ENCODE results near the gene MEX3D. TPM values are rescaled to one million over a fixed set of nuclear protein-coding genes. Genes with fewer than 3 reads are reported as not detected.
"Not testable (repeated sequence)": the region's sequence is repeated elsewhere in the genome, so short reads cannot be mapped to it uniquely, and the experiment has no call there.

The MEX3D gene
- total RNA-seq, 1 donor from 2014 or later: 134 TPM

- no peak for TF ChIP-seq CTCF (conservative IDR thresholded peaks at IDR 0.05; ENCODE audit: low read depth, low read length)
- no peak for DNase-seq (ENCODE audit: low read depth)
- H3K4me3 ChIP-seq (ENCODE audit: low read depth, low read length): no peak overlapping the region
Observed at GRCh38 chr19:1538978-1539377, 29.1 kb downstream of the MEX3D start.

GRCh38 chr19:1535699-1536098, 32.4 kb downstream of the MEX3D start:
- DNase-seq (ENCODE audit: low read depth); H3K4me3 ChIP-seq (ENCODE audit: low read depth, low read length): not testable (repeated sequence)

- DNase-seq (ENCODE audit: low read depth): no peak
- TF ChIP-seq CTCF (conservative IDR thresholded peaks at IDR 0.05; ENCODE audit: low read depth, low read length): no peak
- no peak overlapping the region for H3K4me3 ChIP-seq (ENCODE audit: low read depth, low read length)
Observed at GRCh38 chr19:1534972-1535371, 33.2 kb downstream of the MEX3D start.

GRCh38 chr19:1533510-1534150, 34.5 kb downstream of the MEX3D start:
- TF ChIP-seq CTCF (conservative IDR thresholded peaks at IDR 0.05; ENCODE audit: low read depth, low read length): no peak
- DNase-seq (ENCODE audit: low read depth): no peak
- no peak overlapping the region for H3K4me3 ChIP-seq (ENCODE audit: low read depth, low read length)

GRCh38 chr19:1532003-1532402, 36.1 kb downstream of the MEX3D start:
- no peak overlapping the region for H3K4me3 ChIP-seq (ENCODE audit: low read depth, low read length)
- no peak for TF ChIP-seq CTCF (conservative IDR thresholded peaks at IDR 0.05; ENCODE audit: low read depth, low read length)
- no peak for DNase-seq (ENCODE audit: low read depth)

GRCh38 chr19:1531587-1531986, 36.5 kb downstream of the MEX3D start:
- DNase-seq (ENCODE audit: low read depth): no peak
- TF ChIP-seq CTCF (conservative IDR thresholded peaks at IDR 0.05; ENCODE audit: low read depth, low read length): no peak
- no peak overlapping the region for H3K4me3 ChIP-seq (ENCODE audit: low read depth, low read length)

- not testable (repeated sequence) for DNase-seq (ENCODE audit: low read depth); H3K4me3 ChIP-seq (ENCODE audit: low read depth, low read length)
Observed at GRCh38 chr19:1530856-1531255, 37.3 kb downstream of the MEX3D start.

- no peak for DNase-seq (ENCODE audit: low read depth)
- no peak for TF ChIP-seq CTCF (conservative IDR thresholded peaks at IDR 0.05; ENCODE audit: low read depth, low read length)
- H3K4me3 ChIP-seq (ENCODE audit: low read depth, low read length): no peak overlapping the region
Observed at GRCh38 chr19:1529430-1529816, 38.7 kb downstream of the MEX3D start.

All from epithelial cell of proximal tubule (primary cell).